HG02588 (cell line): ENCODE data around the gene GABPA.
"Not testable (repeated sequence)": the region's sequence is repeated elsewhere in the genome, so short reads cannot be mapped to it uniquely, and the experiment has no call there.

Experiments used
- ATAC-seq: cut with Tn5 transposase; IDR thresholded peaks from one replicate; pipeline ENCODE4 v1.9.1; 2021; ENCODE audit warnings: mild to moderate bottlenecking, moderate library complexity; ENCODE audit not compliant: unreplicated experiment

Gene GABPA

DNA sequence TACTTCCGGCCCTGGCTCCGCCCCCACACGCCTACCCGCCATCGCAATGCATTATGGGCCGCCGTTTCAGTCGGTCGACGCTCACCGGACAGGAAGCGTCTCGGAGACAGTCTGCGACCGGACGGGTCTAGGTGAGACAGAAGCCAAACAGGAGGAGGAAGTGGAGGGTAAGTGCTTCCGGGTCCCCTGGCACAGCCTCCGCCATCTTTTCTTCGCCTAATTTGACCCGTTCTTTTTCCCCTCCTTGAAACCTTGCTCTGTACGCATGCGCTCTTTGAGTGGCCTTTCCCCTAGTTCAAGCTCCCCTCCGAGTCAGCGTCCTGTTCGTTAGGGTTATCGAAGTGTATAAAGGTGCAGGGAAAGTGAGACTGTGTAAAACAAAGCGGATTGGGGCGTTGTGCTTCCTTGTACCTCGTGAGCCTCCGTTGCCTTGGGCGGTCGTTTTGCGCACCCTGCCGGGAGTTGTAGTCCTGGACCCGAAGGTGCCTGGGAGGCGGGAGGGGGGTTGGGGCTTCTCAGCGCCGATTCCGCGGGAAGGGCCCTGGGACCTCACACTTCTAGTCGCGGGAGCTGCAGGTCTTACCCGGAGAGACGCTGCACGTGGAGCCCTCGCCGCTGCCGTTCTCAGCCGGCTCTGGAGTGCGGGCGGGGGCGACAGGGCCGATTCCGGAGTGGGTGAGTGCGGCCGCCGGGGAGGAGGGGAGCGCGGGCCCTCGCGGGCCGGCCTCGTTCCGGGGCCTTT lies at the start of gene GABPA, which contains the start of gene ATP5PF:
Gene GABPA, plus strand, starts transcription at position 69 of the 742 bp plus-strand sequence. CDS start 6,627 bp downstream, outside the sequence.
Gene ATP5PF, minus strand, starts transcription at position 1 of the 742 bp plus-strand sequence. CDS start 5,110 bp downstream, outside the sequence.
- peak; percentile 86 for ATAC-seq

DNA sequence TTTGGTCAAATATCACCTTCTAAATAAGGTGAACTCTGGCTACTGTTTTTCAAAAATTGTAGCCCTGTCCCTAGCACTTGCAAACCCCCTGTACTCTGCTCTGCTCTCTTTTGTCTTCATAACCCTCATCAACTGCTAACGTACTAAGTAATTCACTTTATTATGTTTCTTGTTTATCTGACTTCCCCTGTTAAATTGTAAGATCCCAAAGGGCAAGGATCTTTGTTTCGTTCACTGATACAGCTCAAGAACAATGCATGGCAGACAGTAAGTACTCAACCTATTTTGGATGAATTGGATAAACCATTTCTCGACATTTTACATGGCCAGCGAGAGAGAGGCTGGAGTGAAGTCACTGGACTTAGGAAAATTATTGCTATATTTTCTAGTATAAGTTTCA lies 47.0 kb upstream of the GABPA start:
- no peak for ATAC-seq

- no peak for ATAC-seq
Measured at GRCh38 chr21:25688275-25689155, 46.3 kb upstream of the GABPA start.

- ATAC-seq: no peak
Measured at GRCh38 chr21:25689226-25689625, 45.5 kb upstream of the GABPA start.

- no peak for ATAC-seq
Measured at GRCh38 chr21:25691976-25692375, 42.8 kb upstream of the GABPA start.

GRCh38 chr21:25695461-25695860 lies 39.3 kb upstream of the GABPA start:
- ATAC-seq: not testable (repeated sequence)

DNA sequence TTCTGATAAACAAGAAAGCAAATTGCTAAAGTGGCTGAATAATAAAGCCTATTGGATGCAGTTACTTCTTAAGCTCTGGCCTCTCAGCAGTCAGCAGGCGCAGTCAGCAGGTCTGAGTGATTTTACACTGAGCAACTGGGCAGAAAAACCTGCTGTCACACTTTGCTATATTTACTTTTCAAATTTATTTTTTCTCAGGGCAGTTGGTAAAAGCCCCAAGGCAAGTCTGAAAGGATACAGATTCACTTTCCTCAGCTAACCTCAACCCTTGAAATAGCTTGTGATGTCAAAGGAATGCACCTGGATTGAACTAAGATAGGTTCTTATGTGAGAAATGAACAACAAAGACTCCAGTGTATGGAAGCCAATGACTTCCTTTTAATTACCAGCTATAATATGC lies 34.0 kb upstream of the GABPA start:
- no peak for ATAC-seq

GRCh38 chr21:25701529-25701928 lies 33.2 kb upstream of the GABPA start:
- ATAC-seq: no peak

GRCh38 chr21:25708467-25709065 lies 26.2 kb upstream of the GABPA start:
- no peak for ATAC-seq

DNA sequence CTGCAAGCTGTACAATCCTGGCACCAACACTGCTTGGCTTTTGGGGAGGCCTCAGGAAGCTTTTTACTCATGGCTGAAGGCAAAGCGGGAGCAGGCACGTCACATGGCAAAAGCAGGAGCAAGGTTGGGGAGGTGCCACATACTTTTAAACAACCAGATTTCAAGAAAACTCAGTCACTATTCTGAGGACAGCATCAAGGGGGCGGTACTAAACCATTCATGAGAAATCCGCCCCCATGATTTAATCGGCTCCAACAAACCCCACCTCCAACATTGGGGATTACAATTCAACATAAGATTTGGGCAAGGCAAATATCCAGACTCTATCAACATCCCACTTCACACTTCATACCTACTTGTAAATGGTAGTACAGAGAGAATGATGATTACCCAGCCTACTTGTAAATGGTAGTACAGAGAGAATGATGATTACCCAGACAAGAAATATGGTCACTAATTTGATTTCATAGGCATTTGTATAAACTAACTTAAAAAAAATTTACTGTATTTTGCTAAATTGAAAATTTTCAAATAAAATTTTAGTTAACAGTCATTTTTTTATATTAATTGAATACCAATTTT lies 25.0 kb upstream of the GABPA start:
- no peak for ATAC-seq

DNA sequence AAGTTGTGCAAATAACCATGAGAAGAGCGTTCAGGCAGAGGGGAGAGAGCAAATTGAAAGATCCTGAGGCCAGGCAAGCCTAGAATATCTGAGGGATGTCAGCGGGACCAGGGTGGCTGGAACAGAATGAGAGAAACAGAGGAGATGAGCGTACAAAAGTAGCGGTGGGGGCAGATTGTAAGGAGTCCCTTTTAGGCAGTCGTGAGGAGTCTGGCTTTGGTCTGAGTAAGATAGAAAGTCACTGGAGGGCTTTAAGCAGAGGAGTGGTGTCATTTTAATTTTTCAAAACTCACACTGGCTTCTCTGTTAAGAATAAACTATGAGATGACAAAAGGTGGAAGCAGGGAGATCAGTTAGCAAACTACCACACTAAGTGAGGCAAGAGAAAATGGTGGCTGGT lies 24.2 kb upstream of the GABPA start:
- no peak for ATAC-seq

- not testable (repeated sequence) for ATAC-seq
Measured at GRCh38 chr21:25714066-25714465, 20.7 kb upstream of the GABPA start.

- no peak for ATAC-seq
Measured at GRCh38 chr21:25717491-25718147, 17.2 kb upstream of the GABPA start.

- no peak for ATAC-seq
Measured at GRCh38 chr21:25721987-25722386, 12.8 kb upstream of the GABPA start.

DNA sequence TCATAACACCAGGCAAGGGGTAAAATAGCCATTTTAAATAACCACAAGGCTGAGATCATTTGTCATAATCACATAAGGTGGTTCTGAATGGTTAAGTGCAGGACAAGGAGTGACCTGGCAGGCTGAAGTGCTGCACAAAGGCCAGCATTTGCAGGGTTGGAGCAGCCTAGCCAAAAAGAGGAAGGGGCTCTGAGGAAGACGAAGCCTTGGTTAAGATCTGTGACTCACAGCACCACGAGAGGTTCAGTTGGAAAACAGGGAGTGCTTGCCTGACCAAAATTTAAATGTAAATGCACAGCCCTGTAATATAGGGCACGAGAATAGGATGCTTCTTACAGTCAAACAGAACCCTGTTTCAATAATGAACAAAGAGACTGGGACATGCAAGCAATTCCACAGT lies 12.1 kb upstream of the GABPA start:
- ATAC-seq: no peak

GRCh38 chr21:25732091-25732760 lies 2.5 kb upstream of the GABPA start:
- ATAC-seq: no peak

DNA sequence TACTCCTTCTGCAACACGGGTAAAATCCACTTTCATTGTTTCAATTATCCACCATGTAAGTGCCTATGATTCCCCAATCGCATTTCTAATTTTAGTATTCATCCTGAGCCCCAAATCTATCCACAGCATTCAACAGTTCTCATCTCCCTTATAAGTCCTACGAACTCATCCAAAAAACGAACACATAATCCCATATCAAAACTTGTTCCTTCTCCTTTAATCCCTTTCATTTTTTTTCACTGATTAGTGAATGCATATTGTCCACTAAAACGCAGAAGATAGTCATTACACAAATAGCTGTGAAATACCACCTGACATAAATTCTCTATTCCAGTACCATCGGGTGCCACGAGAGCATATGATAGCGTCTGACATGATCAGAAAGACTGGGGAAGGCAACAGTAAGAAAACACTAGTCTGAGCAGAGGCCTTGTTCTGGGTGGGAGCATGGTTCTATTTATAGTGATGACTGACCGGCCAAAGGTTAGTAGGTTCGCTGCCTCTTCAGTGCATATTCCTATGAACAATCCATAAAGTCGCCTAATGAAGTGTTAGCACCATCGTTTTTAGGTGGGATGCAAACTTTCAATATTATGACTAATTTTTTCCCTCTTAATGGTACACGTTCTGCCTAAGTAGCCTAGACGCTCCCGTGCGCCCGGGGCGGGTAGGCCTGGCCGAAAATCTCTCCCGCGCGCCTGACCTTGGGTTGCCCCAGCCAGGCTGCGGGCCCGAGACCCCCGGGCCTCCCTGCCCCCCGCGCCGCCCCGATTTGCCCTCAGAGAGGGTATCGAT lies 716 bp upstream of the GABPA start:
- peak; percentile 11 for ATAC-seq

GRCh38 chr21:25734654-25734903 lies 193 bp upstream of the GABPA start:
- ATAC-seq: peak; percentile 3
